Activated B cell treated with CpG ODN at 0.5 μM for 24 hours (primary cell): ENCODE results near the gene EID2. TPM values are rescaled to one million over a fixed set of nuclear protein-coding genes. Genes with fewer than 3 reads are reported as not detected.
A peak's percentile ranks its signal among the peaks of the same experiment; 100 is the strongest.

Source experiments
- ATAC-seq: fragments of 200-7000 bp; cut with Tn5 transposase; one replicate; pipeline ENCODE4 v1.10.0; 2021; ENCODE audit warnings: low read depth, mild to moderate bottlenecking, moderate library complexity
- CTCF ChIA-PET: fragments of 350-600 bp; sonication (Branson Sonifier 250); formaldehyde crosslinking; loops from one replicate; lab custom pipeline; 2021; ENCODE audit warnings: antibody characterized with exemption; lab: Charles Lee
- POLR2A ChIA-PET: fragments of 350-600 bp; sonication (Branson Sonifier 250); formaldehyde crosslinking; loops from one replicate; lab custom pipeline; 2021; ENCODE audit warnings: antibody characterized with exemption; lab: Charles Lee
- DNase-seq: peaks from one replicate; pipeline ENCODE4 v3.0.0; 2022
- H3K27ac Mint-ChIP-seq: one replicate; pipeline ENCODE4 v1.8.0; 2020; ENCODE audit warnings: mixed read lengths
- H3K27me3 Mint-ChIP-seq: one replicate; pipeline ENCODE4 v1.8.0; 2021; ENCODE audit warnings: mixed read lengths
- H3K36me3 Mint-ChIP-seq: one replicate; pipeline ENCODE4 v1.8.0; 2021; ENCODE audit warnings: low read depth, mixed read lengths
- H3K4me1 Mint-ChIP-seq: one replicate; pipeline ENCODE4 v1.8.0; 2021; ENCODE audit warnings: mixed read lengths
- H3K4me3 Mint-ChIP-seq: one replicate; pipeline ENCODE4 v1.8.0; 2020; ENCODE audit warnings: mild to moderate bottlenecking, mixed read lengths
- H3K9me3 Mint-ChIP-seq: one replicate; pipeline ENCODE4 v1.8.0; 2020; ENCODE audit warnings: mixed read lengths
- intact Hi-C: fragments of 100-400 bp; cut with micrococcal nuclease; formaldehyde crosslinking; loops from one replicate; pipeline ENCODE4 v1.15.1; 2024
- total RNA-seq: library from RNA; stranded (reverse); gene quantifications from 2 replicates; pipeline ENCODE4 v1.2.3, GENCODE V29; 2022
- TF ChIP-seq, protein P1 (sequence below): fragments of 200-600 bp; IDR thresholded peaks from one replicate; pipeline ENCODE4 v1.8.0; 2022; ENCODE audit warnings: antibody characterized with exemption, mild to moderate bottlenecking

EID2 gene
- total RNA-seq, 1 donor from 2014 or later: 11.4 TPM

DNA sequence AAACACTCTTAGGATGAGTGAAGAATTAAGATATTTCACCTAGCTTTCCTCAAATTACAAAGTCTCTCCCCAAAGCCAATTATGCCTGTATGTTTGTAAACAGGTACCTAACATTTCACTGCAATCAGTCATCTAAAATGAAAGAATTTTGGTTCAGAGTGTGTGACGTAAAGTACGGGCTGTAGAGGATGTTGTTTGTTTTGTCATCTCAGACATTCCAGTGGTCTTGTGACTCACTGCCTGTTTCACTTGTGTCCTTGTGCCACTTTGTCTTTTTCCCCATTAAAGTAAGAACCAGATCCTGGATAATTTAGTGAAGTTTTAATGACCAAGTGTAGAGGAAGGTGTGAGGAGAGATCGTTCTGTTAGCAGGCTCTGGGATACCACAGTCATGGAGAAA lies 28.6 kb upstream of the EID2 start:
- DNase-seq (no peak), ATAC-seq (no peak)
- CTCF ChIA-PET: no interaction called here
- H3K27me3 Mint-ChIP-seq: peaks cover 30% of the 10 kb centered on the region
- no peak overlapping the region for H3K27ac Mint-ChIP-seq
- no peaks in the 10 kb centered on the region for H3K36me3 Mint-ChIP-seq
- intact Hi-C loops: no loop called here
- TF ChIP-seq, protein P1, sequence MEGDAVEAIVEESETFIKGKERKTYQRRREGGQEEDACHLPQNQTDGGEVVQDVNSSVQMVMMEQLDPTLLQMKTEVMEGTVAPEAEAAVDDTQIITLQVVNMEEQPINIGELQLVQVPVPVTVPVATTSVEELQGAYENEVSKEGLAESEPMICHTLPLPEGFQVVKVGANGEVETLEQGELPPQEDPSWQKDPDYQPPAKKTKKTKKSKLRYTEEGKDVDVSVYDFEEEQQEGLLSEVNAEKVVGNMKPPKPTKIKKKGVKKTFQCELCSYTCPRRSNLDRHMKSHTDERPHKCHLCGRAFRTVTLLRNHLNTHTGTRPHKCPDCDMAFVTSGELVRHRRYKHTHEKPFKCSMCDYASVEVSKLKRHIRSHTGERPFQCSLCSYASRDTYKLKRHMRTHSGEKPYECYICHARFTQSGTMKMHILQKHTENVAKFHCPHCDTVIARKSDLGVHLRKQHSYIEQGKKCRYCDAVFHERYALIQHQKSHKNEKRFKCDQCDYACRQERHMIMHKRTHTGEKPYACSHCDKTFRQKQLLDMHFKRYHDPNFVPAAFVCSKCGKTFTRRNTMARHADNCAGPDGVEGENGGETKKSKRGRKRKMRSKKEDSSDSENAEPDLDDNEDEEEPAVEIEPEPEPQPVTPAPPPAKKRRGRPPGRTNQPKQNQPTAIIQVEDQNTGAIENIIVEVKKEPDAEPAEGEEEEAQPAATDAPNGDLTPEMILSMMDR: no peak
- POLR2A ChIA-PET: no interaction called here
- H3K9me3 Mint-ChIP-seq: peaks cover 10% of the 10 kb centered on the region
- no peaks in the 10 kb centered on the region for H3K4me1 Mint-ChIP-seq
- H3K4me3 Mint-ChIP-seq: no peak overlapping the region

DNA sequence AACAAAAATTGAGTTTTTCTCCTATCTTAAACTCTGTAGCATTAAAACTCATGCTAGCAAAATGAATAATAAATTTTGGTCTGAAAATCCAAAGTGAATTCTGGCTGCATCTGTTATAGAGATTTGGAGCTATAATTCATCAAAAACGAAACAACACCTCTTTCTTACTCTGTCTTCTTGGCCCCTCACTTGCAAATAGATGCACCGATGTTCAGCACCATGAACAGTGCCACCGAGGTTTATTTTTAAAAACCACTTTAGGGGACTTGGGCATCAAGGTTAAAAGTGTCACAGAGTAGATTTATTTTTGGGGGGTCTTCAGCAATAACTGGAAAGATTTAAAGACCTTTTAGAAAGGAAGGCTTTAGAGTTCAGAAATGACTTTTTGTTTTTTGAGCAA lies 26.1 kb upstream of the EID2 start:
- POLR2A ChIA-PET: no interaction called here
- H3K4me1 Mint-ChIP-seq: no peaks in the 10 kb centered on the region
- H3K27ac Mint-ChIP-seq: no peak overlapping the region
- DNase-seq (no peak), ATAC-seq (no peak)
- CTCF ChIA-PET: no interaction called here
- no peaks in the 10 kb centered on the region for H3K36me3 Mint-ChIP-seq
- intact Hi-C loops: no loop called here
- H3K9me3 Mint-ChIP-seq: no peaks in the 10 kb centered on the region
- peaks cover 10% of the 10 kb centered on the region for H3K27me3 Mint-ChIP-seq
- H3K4me3 Mint-ChIP-seq: no peak overlapping the region
- TF ChIP-seq, protein P1: no peak

DNA sequence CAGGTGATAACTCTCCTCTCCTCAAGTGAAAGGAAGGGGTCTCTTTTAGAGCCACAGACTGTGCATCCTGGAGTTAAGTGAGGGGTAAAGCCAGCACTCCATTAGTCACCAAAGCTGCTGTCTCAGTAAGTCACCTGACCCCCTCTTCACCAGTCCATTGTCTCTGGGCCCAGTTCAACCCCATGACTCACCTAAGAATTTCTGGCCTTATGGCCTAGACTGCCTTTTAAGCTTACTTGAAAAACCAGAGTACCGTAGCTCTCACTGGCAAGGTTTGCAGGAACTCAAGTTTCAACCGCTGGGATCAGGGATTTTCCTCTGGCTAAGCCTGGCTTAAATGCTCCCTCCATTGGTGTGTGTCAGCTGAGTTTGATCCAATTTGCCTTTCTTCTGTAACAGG lies 23.4 kb upstream of the EID2 start:
- Mint-ChIP-seq H3K27ac (no peak overlapping the region), H3K4me1 (peaks cover 7% of the 10 kb centered on the region), H3K36me3 (no peaks in the 10 kb centered on the region), H3K4me3 (no peak overlapping the region), H3K9me3 (no peaks in the 10 kb centered on the region), H3K27me3 (peaks cover under 1% of the 10 kb centered on the region)
- DNase-seq (no peak), ATAC-seq (no peak)
- TF ChIP-seq, protein P1: no peak
- intact Hi-C loops: no loop called here
- ChIA-PET POLR2A (no interaction called here), CTCF (no interaction called here)

DNA sequence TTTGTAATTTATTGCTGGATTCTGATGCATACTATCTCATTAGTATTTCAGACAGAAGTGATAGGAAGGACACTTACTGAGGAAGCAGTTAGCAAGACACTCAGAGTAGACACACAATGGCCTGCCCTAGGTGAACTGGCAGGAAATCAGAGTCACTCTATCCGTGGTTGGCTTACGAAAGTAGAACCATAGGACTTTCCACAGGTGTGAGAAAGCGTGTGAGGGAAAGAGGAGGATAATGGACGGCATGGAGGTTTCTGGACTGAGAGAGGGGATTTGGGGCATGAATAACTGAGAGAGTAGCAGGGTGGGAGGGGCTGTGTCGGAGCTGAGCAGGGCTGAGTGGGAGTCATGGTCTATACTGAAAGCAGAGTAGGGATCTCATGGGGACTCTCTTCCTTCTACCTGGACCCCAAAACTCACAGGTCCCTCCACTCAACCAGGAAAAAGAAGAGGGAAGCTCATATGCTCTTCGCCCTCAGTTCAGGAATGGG lies 18.7 kb upstream of the EID2 start:
- ATAC-seq (peak; percentile 37), DNase-seq (no peak)
- Mint-ChIP-seq H3K27ac (peak overlapping the region; percentile 71), H3K4me3 (peak overlapping the region; percentile 70), H3K36me3 (no peaks in the 10 kb centered on the region), H3K4me1 (peaks cover 20% of the 10 kb centered on the region), H3K27me3 (no peaks in the 10 kb centered on the region), H3K9me3 (no peaks in the 10 kb centered on the region)
- TF ChIP-seq, protein P1: no peak
- ChIA-PET CTCF (no interaction called here), POLR2A (no interaction called here)
- intact Hi-C loops: no loop called here

DNA sequence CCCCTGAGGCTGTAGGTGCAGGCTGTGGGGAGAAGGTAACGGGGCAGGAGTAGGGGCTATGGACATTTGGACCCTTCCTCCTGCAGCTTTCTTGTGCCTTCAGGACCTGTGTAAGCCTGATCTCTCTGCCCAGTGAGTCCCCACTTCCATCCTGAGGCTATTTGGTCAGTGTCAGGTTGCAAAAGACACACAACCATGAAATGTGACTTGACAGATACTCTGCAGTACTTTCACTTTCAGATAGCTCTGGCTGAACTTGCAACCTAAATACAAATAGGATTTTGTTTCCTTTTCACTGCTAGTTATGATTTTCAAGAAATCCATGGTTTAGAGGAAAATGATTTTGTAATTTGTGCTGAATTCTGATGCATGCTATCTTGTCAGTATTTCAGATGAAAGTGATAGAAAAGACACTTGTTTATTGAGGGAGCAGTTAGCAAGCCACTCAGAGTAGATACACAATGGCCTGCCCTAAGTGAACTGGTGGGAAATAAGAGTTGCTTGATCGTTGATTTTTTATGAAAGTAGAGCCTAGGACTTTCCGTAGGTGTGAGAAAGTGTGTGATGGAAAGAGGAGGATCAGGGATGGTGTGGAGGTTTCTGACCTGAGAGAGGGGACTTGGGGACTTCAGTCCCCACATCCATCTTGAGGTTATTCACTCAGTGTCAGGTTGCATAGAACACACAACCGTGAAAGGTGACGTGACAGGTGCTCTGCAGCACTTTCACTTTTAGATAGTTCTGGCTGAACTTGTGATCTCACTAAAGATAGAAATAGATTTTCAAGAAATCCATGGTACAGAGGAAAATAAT lies 18.1 kb upstream of the EID2 start:
- POLR2A ChIA-PET: interaction anchor here (0.6 kb wide), 1 partner anchor 33 kb away, joined by 3 read pairs; no protein-coding TSS in a partner anchor

More for the DNA sequence above, 18.1 kb upstream of the EID2 start:
- TF ChIP-seq, protein P1: no peak
- Mint-ChIP-seq H3K4me1 (peaks cover 25% of the 10 kb centered on the region), H3K36me3 (no peaks in the 10 kb centered on the region), H3K27me3 (no peaks in the 10 kb centered on the region), H3K27ac (peak overlapping the region; percentile 71), H3K9me3 (no peaks in the 10 kb centered on the region), H3K4me3 (peak overlapping the region; percentile 70)
- no peak for DNase-seq
- CTCF ChIA-PET: no interaction called here
- intact Hi-C loops: no loop called here
- peak; percentile 37 for ATAC-seq
